ENCODE results near the gene RPL28. TPM values are rescaled to one million over a fixed set of nuclear protein-coding genes. Genes with fewer than 3 reads are reported as not detected.

RPL28 gene
- 279 and 544 TPM in 2 replicates for total RNA-seq

GRCh38 chr19:55385724-55386492 lies at the start of gene RPL28:
Gene RPL28 (plus strand): TSS chr19:55385932. CDS start chr19:55386358, 426 bp downstream.

GRCh38 chr19:55339105-55339888 lies 46.4 kb upstream of the RPL28 start, which contains the start of gene KMT5C:
Gene KMT5C (plus strand): TSS chr19:55339876. CDS start chr19:55341937, 2,061 bp downstream.

GRCh38 chr19:55354698-55355212 lies 31.0 kb upstream of the RPL28 start, which contains the start of gene COX6B2:
Gene COX6B2 (minus strand): TSS chr19:55354719. CDS start chr19:55354521, 198 bp downstream.

GRCh38 chr19:55362990-55363716 lies 22.6 kb upstream of the RPL28 start, which contains the start of gene GARIN5B:
Gene GARIN5B (minus strand): TSS chr19:55363260. CDS start chr19:55363066, 194 bp downstream.

GRCh38 chr19:55370305-55370988 lies 15.3 kb upstream of the RPL28 start, which contains the start of gene IL11:
Gene IL11 (minus strand): TSS chr19:55370463. CDS start chr19:55370310, 153 bp downstream.

GRCh38 chr19:55376241-55376933 lies 9.3 kb upstream of the RPL28 start, which contains the start of gene TMEM190:
Gene TMEM190 (plus strand): TSS chr19:55376826. CDS start chr19:55376854, 28 bp downstream.

GRCh38 chr19:55384131-55384919 lies 1.4 kb upstream of the RPL28 start, which contains the start of gene TMEM238:
Gene TMEM238 (minus strand): TSS chr19:55384292. CDS start chr19:55384259, 33 bp downstream.

GRCh38 chr19:55407550-55407799 lies 21.7 kb downstream of the RPL28 start, which contains the start of gene UBE2S:
Gene UBE2S (minus strand): TSS chr19:55407788. CDS start chr19:55407589, 199 bp downstream.

GRCh38 chr19:55443045-55443823 lies 57.5 kb downstream of the RPL28 start, which contains the start of gene SHISA7:
Gene SHISA7 (minus strand): TSS chr19:55443300. CDS start chr19:55442863, 437 bp downstream.

Other genes with a start within 250 kb of the RPL28 start
- 12.3 and 18.7 TPM in 2 replicates for gene TNNT1, start 236.7 kb upstream of the RPL28 start, total RNA-seq
- not detected in 2 replicates for gene TNNI3, start 228.2 kb upstream of the RPL28 start, total RNA-seq
- gene DNAAF3, start 219.3 kb upstream of the RPL28 start, total RNA-seq: 1.1 and 3.1 TPM in 2 replicates
- gene SYT5, start 205.6 kb upstream of the RPL28 start, total RNA-seq: not detected in 2 replicates
- 0.21 TPM in 1 of 2 replicates, not detected in the other for gene PTPRH, start 176.4 kb upstream of the RPL28 start, total RNA-seq
- gene TMEM86B, start 157.2 kb upstream of the RPL28 start, total RNA-seq: 1.1 and 2.4 TPM in 2 replicates
- 38.7 and 50.4 TPM in 2 replicates for gene PPP6R1, start 126.9 kb upstream of the RPL28 start, total RNA-seq
- gene HSPBP1, start 105.8 kb upstream of the RPL28 start, total RNA-seq: 61.6 and 84.8 TPM in 2 replicates
- gene BRSK1, start 101.9 kb upstream of the RPL28 start, total RNA-seq: 1.6 and 5.0 TPM in 2 replicates
- not detected in 2 replicates for gene TMEM150B, start 60.6 kb upstream of the RPL28 start, total RNA-seq
- gene KMT5C, start 46.1 kb upstream of the RPL28 start, total RNA-seq: 14.7 and 18.8 TPM in 2 replicates
- gene COX6B2, start 31.2 kb upstream of the RPL28 start, total RNA-seq: 0.35 TPM in 1 of 2 replicates, not detected in the other
- not detected in 2 replicates for gene GARIN5B, start 22.7 kb upstream of the RPL28 start, total RNA-seq
- gene IL11, start 15.5 kb upstream of the RPL28 start, total RNA-seq: 5.5 and 6.1 TPM in 2 replicates
- not detected in 2 replicates for gene TMEM190, start 9.1 kb upstream of the RPL28 start, total RNA-seq
- gene TMEM238, start 1.6 kb upstream of the RPL28 start, total RNA-seq: 11.8 and 33.3 TPM in 2 replicates
- 144 and 190 TPM in 2 replicates for gene UBE2S, start 21.9 kb downstream of the RPL28 start, total RNA-seq
- not detected in 2 replicates for gene SHISA7, start 57.4 kb downstream of the RPL28 start, total RNA-seq
- 70.7 and 87.7 TPM in 2 replicates for gene ISOC2, start 75.7 kb downstream of the RPL28 start, total RNA-seq
- gene C19orf85, start 78.8 kb downstream of the RPL28 start, total RNA-seq: not detected in 2 replicates
- gene ZNF628, start 90.7 kb downstream of the RPL28 start, total RNA-seq: 3.7 and 10.4 TPM in 2 replicates
- gene NAT14, start 99.3 kb downstream of the RPL28 start, total RNA-seq: 16.7 and 39.8 TPM in 2 replicates
- gene SSC5D, start 102.5 kb downstream of the RPL28 start, total RNA-seq: 0.09 TPM in 1 of 2 replicates, not detected in the other
- gene SBK2, start 151.2 kb downstream of the RPL28 start, total RNA-seq: not detected in 2 replicates
- gene SBK3, start 159.6 kb downstream of the RPL28 start, total RNA-seq: not detected in 2 replicates
- 7.2 and 7.6 TPM in 2 replicates for gene ZNF579, start 194.9 kb downstream of the RPL28 start, total RNA-seq
- gene FIZ1, start 213.6 kb downstream of the RPL28 start, total RNA-seq: 3.1 and 3.7 TPM in 2 replicates
- 27.2 and 31.9 TPM in 2 replicates for gene ZNF524, start 214.4 kb downstream of the RPL28 start, total RNA-seq
- 4.4 and 5.8 TPM in 2 replicates for gene ZNF865, start 219.7 kb downstream of the RPL28 start, total RNA-seq
- gene ZNF784, start 238.6 kb downstream of the RPL28 start, total RNA-seq: 4.1 and 6.1 TPM in 2 replicates